ELF-1 (cell line): ENCODE data around the gene SPSB4.
"Not testable (repeated sequence)": the region's sequence is repeated elsewhere in the genome, so short reads cannot be mapped to it uniquely, and the experiment has no call there.

Experiments used
- DNase-seq: peaks from one replicate; pipeline ENCODE4 v3.0.0-alpha.2; 2016; ENCODE audit warnings: low read depth, low spot score

Gene SPSB4

DNA sequence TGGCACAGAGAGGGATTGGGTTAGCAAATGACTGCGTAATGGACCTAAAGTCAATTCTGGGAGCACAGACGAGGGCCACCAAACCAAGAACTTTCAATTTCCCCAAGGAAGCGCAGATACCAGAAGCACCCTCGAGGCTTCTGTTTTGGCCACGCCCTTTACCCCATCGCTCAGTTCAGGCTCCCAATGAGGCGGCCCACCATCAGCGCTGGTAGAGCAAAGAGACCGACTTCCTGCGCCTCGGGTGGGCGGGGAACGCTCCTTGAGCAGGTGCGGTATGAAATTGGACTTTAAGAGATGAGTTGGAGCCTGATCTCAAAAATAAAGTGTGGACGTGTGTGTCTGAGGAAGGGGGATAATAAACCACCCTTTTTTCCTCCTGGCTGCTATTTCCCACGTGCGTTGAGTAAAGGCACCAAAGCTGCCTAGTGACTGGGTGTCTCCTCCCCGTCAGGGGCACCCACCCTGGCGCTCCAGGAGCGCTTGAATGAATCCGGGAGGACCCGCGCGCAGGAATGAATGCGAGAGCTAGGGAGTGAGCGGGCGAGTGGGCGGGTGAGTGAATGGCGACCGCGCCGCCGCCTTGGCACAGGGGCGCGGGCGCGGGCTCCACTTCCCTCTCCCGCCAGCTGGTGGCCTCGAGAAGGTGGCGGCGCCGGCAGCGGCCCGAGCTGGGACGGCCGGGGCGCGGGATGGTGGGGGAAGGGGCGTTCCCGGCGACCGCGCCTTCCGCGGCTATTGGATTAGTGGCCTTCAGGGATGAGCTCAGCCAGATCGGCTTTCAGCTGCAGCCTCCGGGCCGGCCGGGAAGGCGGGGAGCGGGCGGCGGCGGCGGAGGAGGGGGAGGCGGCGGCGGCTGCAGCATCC, at the start of gene SPSB4:
TSS of gene SPSB4 (plus strand) at position 772 of the 867 bp plus-strand sequence. CDS start 14,758 bp downstream, outside the sequence.
- DNase-seq: peak; percentile 96

DNA sequence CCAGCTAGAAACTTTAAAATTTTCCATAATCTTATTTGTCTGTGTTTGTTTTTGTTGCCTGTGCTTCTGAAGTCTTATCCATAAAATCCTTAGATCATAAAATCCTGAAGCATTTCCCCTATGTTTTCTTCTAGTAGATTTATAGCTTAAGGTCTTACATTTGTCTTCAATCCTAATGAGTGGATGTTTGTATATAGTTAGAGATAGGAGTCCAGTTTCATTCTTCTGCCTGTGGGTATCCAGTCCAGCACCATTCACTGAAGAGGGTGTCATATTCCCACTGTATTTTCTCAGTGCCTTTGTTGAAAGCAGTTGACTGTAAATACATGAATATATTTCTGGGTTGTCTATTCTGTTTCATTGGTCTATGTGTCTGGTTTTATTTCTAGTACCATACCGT, 44.8 kb upstream of the SPSB4 start:
- DNase-seq: no peak

DNA sequence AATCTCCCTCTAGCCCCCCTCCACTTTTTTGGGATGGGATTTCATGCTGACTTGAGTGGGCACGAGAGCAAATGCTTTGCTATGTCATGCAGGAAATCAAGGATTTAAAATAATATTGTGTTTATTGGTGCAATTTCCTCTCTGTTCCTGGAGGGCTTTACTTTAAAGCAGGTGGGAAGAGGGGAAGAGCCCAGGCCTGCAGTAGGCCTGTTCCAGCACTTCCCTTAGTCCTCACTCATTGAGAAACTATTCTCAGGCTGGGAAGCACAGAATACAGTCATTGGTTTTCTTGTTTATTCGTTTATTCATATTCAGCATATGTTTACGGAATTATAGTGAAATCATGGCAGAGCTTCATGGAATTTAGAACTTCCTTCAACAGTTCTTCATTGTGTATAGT, 41.7 kb upstream of the SPSB4 start:
- DNase-seq: no peak

DNA sequence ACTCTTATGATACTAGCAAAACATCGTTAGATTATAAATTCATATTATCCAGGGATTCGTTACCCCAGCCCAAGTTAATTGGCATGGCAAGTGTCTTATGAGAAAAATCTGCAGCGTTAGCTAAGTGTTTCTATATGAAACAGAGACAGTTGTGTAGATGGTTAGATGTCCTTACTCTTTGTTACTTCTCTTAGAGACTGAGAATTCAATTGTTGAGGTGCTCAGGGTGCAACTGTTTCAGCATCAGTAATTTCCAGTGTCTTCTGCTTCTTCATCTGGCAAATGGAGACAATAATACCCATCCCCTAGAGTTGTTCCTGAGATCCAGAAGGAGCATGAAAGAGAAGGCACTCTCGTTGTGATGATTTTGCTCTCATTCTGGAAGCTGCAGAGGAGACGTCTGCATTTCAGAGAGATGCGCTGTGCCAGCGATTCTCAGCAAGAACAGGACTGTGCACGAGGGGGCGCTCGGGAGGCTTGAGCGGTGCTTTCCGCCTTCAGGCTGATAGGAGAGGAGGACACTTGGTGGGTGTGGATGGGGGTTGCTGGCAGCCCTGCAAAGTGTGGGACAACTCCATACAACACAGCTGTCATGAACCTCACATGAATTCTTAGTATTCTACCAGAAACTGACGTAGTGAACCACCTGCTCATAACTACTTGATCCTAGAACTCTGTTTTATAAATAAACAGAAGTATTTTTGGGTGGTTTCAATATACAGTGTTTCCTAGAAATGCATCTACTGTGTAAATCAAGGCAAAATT, 39.7 kb upstream of the SPSB4 start:
- DNase-seq: peak; percentile 88

DNA sequence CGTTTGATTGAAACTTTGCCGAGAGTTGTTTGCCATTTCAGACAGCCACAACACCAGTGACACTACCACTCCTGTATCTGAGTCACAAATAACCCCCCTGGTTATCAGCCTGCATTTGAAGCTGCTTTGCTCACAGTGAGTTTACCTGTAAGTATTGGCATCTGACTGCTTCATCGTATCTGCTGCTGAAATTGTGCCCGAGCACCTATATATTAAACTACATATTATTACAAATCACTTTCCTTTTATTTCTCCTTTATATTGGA, 39.2 kb upstream of the SPSB4 start:
- no peak for DNase-seq

DNA sequence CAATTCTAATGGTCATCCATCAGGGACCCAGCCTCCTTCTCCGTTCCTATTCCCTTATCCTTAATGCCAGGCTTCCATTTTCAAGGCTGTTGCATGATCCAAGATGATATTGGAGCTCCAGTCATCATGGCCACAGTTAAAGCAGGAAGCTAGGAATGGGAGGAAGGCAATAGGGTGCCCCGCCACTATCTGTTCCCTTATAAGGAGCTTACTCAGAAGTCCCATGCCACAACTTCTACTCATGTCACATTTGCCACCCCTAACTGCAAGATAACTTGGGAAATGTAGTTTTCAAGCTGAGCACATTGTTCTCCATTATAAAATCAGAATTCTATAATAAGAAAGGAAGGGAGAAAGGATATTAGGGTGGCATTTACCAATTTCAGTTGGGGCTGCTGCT, 38.6 kb upstream of the SPSB4 start:
- DNase-seq: no peak

DNA sequence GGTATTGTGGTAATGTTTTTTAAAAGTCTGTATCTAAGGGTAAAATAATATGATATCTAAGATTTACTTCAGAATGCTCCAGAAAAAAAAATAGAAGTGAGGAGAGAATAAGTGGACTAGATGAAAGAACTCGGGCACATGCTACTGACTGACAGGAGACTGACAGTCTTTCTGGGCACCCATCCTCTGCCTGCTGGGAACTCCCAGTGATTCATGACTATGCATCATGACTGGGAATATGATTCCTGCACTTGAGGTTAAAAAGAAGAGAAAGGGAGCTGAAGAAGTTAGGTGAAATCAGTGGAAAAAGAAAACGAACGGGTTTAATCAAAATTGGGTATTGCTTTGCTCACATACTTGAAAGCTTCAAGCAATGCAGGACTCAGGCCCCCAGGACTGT, 35.7 kb upstream of the SPSB4 start:
- no peak for DNase-seq

DNA sequence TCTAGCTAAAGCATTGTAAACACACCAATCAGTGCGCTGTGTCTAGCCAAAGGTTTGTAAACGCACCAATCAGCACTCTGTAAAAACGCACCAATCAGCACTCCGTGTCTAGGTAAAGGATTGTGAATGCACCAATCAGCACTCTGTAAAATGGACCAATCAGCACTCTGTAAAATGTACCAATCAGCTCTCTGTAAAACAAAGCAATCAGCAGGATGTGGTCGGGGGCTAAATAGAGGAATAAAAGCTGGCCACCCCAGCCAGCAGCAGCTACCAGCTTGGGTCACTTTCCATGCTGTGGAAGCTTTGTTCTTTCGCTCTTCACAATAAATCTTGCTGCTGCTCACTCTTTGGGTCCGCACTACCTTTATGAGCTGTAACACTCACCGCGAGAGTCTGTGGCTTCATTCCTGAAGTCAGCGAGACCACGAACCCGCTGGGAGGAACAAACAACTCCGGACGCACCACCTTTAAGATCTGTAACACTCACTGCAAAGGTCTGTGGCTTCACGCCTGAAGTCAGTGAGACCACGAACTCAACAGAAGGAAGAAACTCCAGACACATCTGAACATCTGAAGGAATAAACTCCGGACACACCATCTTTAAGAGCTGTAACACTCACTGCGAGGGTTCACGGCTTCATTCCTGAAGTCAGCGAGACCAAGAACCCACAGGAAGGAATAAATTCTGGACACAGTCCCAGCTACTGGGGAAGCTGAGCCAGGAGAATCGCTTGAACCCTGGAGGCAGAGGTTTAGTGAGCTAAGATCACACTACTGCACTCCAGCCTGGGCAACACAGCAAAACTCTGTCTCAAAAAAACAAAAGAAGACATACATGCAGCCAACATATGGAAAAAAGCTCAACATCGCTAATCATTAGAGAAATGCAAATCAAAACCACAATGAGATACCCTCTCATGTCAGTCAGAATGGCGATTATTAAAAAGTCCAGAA, 33.5 kb upstream of the SPSB4 start:
- not testable (repeated sequence) for DNase-seq

DNA sequence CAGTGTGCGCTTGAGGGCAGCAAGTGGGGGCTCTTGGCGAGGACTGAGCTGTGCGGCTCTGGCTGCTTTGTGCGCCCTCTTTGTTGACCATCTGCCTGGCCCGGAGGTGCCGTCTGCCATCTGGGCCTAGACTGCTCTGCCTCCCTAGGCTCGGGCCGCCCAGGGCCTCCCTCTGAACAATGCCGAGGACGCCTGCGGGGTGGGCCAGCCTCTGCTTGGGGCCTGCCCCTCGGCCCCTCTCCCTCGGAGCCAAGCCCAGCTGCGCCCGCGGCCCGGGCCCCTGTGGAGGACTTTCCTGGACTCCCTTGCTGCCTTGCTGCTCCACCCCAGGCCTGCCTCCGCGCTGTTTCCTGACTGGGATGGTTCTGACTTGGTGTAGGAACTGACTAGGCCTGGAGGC, 31.9 kb upstream of the SPSB4 start:
- no peak for DNase-seq

DNA sequence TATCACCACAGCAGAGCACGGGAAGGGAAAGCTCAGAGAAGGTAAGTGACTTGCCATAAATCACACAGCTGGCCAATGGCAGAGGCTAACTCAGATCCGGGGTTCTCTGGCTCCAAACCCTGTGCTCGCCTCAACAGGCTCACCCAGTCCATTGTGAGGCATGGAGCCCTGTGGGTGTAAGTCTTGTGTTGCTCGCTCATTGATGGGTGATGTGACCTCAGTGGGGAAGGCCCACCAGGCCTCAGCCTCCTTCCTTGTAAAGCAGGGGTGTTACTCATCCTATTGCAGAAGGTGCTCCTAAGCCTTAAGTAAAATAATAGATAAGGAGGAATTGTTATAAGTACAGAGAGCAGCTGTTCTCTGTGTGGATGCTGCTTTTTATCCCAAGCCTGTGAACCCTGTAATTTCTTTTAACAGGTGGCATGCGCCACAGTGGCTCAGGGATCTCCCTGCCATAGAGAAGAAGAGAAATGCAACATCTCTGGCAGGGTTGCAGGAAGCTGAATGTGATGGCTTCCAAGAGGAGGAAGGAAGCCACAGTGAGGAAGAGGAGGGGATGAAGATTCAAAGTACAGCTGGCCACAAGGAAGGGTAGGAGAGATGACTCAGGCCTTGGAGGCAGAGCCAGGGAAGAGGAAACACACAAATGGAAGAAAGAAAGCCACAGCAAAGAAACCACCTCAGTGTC, 30.9 kb upstream of the SPSB4 start:
- DNase-seq: no peak

DNA sequence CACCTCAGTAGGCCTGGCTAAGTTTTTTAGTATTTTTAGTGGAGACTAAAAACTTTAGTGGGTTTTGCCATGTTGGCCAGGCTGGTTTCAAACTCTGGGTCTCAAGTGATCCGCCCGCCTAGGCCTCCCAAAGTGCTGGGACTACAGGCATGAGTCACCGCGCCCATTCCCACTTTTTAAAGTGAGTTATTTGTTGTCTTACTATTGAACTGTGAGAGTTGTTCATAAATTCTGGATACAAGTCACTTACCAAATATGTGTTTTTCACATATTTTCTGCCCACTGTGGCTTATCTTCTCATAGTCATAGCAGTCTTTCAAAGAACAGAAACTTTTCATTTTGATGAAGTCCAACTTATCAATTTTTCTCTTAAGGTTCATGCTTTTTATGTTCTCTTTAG, 29.9 kb upstream of the SPSB4 start:
- no peak for DNase-seq

DNA sequence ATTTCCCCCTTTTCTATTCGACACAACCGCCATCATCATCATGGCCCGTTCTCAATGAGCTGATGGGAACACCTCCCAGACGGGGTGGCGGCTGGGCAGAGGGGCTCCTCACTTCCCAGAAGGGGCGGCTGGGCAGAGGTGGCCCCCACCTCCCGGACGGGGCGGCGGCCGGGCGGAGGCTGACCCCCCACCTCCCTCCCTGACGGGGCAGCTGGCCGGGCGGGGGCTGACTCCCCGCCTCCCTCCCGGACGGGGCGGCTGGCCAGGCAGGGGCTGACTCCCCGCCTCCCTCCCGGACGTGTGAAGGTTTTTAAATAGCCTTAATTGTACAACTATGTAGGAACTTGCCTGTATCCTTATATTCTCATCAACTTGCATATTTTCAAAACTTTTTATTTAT, 20.9 kb upstream of the SPSB4 start:
- DNase-seq: no peak

DNA sequence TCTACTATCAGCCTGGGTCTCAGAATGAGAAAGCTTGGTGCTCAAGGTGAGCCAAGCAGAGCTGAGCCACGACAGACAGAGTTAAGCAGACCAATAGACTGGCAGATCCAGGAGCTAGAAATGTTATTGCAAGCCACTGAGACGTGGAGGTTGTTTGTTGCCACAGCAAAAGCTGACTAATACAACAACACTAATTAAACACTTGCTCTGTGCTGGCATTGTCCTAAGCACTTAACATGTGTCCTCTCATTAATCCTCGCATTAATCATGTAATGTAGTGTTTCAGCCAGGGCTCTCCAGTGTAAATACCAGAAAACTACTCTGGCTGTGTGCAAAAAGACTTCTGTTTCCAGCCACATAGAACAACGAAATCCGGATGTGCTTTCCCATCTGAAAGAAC, 11.6 kb upstream of the SPSB4 start:
- no peak for DNase-seq

DNA sequence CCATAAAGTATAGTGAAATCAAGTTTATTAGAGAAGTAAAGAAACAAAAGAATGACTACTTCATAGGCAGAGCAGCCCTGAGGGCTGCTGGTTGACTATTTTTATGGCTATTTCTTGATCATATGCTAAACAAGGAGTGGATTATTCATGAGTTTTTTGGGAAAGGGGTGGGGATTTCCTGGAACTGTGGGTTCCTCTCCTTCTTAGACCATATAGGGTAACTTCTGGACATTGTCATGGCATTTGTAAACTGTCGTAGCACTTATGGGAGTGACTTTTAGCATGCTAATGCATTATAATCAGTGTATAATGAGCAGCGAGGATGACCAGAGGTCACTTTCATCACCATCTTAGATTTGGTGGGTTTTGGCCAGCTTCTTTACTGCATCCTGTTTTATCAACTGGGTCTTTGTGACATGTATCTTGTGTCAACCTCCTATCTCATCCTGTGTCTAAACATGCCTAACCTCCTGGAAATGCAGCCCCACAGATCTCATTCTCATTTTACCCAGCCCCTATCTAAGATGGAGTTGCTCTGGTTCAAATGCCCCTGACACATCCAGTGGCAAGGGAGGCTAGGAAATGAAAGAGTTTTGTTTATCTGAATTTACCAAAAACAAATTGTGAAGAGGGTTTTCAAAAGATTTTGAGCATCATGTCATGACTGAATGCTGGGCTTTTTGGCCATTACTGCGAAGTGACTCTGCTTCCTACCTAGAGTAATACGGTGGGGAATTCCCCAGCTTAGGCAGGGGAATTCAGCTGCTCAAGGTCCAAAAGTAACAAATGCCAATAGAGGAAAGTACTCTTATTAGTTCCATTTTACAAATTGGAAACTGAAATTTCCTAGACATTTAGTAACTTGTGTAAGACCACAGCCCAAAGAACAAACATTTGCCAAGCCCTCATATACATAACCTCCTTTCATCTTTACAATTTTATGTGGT, 6.2 kb upstream of the SPSB4 start:
- DNase-seq: no peak

DNA sequence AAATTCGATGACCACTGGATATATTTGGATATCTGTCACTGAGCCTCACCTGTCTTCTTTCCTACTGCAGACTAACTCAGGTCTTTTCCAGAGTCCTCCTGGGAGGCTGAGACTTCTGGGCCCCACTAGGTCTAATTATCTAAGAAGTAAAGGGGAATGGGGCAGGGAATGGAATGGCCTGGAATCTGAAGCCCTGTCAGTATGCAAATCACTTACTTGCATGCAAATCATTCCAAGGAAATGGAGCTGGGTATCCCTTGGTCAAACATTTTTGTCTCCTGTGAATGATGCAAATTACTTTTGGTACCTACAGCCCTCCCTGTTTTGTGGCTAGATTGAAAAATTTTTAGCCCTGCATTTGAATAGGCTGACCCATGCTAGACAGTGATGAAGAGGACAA, 5.3 kb upstream of the SPSB4 start:
- no peak for DNase-seq

DNA sequence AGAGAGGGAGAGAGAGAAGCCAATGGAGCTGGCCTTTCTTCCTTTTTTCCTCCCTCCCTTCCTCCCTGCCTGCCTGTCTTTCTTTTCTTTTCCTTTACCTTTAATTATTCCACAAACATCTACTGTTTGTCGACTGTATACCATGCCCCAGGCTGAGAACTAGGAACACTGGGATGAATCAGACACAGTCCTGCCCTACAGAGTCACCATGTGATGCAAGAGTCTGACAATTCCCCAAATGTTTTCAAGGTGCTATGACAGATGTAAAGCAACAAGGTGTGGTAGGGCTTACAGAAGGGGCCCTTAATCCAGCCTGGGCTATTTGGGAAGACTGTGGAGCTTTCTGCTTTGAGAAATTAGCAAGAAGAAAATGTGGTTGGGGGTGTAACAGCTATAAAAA, 4.0 kb upstream of the SPSB4 start:
- no peak for DNase-seq

DNA sequence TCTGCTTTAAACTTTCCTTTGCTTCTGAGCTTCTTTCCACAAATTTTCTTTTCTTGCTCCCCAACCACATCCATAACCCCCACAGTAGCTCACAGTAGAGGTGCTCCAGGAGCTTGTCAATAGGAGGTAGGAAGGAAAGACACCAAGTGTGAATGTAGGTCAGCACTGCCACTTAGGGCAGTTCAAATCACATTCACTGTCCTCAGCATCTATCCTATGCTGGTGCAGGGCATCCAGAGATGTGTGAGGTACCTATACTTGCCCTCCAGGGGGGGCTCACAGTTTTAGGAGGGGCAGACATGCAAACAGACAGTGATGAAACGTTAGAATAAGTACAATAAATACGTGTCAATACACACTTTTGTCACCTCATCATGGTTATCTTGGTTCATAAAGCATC, 1.5 kb upstream of the SPSB4 start:
- DNase-seq: peak; percentile 30

DNA sequence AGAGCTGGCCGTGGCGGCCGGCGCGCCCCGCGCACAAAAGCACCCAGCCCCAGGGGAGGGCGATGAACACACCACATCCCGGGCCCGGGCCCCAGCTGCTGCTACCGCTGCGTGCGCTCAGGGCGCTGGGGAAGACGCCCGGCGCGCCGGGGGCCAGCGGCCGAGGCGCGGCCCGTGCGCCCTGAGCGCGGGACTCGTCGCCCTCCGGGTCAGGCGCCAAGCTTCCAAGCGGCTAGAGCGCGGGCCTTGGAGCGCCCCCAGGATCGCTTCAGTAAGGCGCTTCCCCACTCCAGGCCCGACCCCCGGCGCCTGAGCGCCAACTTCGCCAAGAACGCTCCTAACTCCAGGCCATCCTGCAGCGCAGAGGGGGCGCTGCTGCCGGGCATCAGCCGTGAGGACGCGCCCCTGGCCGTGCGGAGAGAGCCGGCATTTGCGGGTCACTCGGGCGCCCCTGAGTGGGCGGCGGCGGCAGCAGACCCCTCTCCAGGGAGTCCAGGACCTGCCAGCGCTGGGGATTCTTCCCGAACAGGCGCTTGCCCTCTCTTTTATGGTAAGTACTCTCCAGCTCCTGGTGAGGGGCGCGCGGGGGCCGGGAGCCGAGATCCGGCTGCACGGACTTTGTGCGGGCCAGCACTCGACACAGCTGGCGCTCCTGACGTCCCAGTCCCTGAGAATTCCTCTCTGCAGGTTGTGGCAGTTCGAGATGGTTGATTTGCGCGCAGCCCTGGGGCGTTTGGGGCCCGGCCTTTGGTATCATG, 475 bp downstream of the SPSB4 start:
- DNase-seq: peak; percentile 70

DNA sequence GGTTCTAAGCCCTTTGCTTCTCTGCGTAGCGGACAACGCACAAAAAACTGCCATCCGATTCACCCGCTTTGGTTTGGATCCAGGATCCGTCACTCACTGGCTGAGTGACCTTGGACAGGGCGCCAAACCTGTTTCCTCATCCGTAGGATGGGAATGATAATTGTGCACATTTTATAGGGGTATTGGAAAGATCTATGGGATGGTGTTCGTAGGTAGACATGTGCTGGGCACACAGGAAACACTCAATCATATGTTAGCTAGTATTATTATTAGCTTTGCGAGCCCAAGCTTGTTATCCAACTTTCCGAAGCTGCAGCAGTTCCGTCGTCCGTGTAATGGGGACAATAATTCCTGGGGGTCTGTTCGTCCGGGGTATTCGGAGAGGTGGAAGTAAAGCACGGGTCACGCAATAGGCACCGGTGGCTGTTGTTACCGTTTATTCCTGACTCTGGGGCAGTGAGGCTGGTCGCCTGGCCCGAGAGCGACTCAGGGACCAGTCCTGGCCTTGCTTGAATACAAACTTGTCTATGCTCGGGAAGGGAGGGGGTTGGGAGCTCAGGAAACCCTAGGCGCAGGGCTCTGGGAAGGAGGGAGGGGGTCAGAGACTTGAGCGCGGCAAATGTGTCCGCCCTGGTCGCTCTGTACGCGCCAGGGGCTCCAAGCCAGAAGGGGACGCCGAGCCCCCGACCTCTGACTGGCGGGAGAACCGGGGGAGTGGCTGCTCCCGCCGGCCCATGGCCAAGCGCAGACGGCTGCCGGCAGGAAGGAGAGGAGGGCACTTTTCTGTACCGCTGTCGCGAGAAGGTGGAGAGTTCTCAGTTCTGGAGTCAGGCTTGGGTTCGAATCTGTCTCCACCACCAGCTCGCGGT, 1.3 kb downstream of the SPSB4 start:
- DNase-seq: peak; percentile 75
